ENCODE data around the gene WDR70. TPM values are rescaled to one million over a fixed set of nuclear protein-coding genes. Genes with fewer than 3 reads are reported as not detected.
"Not testable (repeated sequence)": the region's sequence is repeated elsewhere in the genome, so short reads cannot be mapped to it uniquely, and the experiment has no call there.

Gene WDR70
- total RNA-seq, 1 experiment from 2014 or later = 30.0 TPM

- no peak overlapping the region for H3K4me3 Mint-ChIP-seq (ENCODE audit: low read depth, unreplicated experiment)
- no TSS peak for BruUV-seq (replicated peaks)
- TF ChIP-seq, protein P1, sequence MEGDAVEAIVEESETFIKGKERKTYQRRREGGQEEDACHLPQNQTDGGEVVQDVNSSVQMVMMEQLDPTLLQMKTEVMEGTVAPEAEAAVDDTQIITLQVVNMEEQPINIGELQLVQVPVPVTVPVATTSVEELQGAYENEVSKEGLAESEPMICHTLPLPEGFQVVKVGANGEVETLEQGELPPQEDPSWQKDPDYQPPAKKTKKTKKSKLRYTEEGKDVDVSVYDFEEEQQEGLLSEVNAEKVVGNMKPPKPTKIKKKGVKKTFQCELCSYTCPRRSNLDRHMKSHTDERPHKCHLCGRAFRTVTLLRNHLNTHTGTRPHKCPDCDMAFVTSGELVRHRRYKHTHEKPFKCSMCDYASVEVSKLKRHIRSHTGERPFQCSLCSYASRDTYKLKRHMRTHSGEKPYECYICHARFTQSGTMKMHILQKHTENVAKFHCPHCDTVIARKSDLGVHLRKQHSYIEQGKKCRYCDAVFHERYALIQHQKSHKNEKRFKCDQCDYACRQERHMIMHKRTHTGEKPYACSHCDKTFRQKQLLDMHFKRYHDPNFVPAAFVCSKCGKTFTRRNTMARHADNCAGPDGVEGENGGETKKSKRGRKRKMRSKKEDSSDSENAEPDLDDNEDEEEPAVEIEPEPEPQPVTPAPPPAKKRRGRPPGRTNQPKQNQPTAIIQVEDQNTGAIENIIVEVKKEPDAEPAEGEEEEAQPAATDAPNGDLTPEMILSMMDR (IDR thresholded peaks at IDR 0.05; ENCODE audit: unreplicated experiment) = no peak
These were observed 261.0 kb downstream of the WDR70 start for GRCh38 chr5:37640088-37640487.

GRCh38 chr5:37641933-37642332 lies 262.8 kb downstream of the WDR70 start:
- TF ChIP-seq, protein P1 (IDR thresholded peaks at IDR 0.05; ENCODE audit: unreplicated experiment) = no peak
- BruUV-seq (replicated peaks) = no TSS peak
- CTCF ChIA-PET = no interaction called here

More at GRCh38 chr5:37640088-37640487, 261.0 kb downstream of the WDR70 start:
- CTCF ChIA-PET = no interaction called here
- no peak for DNase-seq
- Mint-ChIP-seq H3K27me3 (ENCODE audit: unreplicated experiment) (no peaks in the 10 kb centered on the region), H3K9me3 (ENCODE audit: low read depth, unreplicated experiment) (no peaks in the 10 kb centered on the region), H3K36me3 (ENCODE audit: insufficient read depth, unreplicated experiment) (no peaks in the 10 kb centered on the region), H3K4me1 (ENCODE audit: low read depth, unreplicated experiment) (no peaks in the 10 kb centered on the region), H3K27ac (ENCODE audit: unreplicated experiment) (no peak overlapping the region)
- intact Hi-C loops (cut with micrococcal nuclease; ENCODE audit: unreplicated experiment) = no loop called here

DNA sequence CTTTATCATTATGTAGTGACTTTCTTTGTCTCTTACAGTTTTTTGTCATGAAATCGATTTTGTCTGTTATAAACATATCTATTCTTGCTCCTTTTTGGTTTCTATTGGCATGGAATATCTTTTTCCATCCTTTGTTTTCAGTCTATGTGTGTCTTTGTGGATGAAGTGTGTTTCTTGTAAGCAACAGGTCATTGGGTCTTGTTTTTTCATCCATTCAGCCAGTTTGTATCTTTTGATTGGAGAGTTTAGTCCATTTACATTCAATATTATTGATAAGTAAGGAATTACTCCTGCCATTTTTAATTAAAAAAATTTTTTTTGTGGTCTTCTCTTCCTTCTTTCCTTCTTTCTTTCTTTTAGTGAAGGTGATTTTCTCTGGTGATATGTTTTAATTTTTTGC lies 266.6 kb downstream of the WDR70 start:
- H3K9me3 Mint-ChIP-seq (ENCODE audit: low read depth, unreplicated experiment) = no peaks in the 10 kb centered on the region
- intact Hi-C loops (cut with micrococcal nuclease; ENCODE audit: unreplicated experiment) = no loop called here
- TF ChIP-seq, protein P1 (IDR thresholded peaks at IDR 0.05; ENCODE audit: unreplicated experiment) = no peak
- no peaks in the 10 kb centered on the region for H3K4me1 Mint-ChIP-seq (ENCODE audit: low read depth, unreplicated experiment)
- H3K36me3 Mint-ChIP-seq (ENCODE audit: insufficient read depth, unreplicated experiment) = no peaks in the 10 kb centered on the region
- H3K4me3 Mint-ChIP-seq (ENCODE audit: low read depth, unreplicated experiment) = no peak overlapping the region
- no peak overlapping the region for H3K27ac Mint-ChIP-seq (ENCODE audit: unreplicated experiment)
- no peaks in the 10 kb centered on the region for H3K27me3 Mint-ChIP-seq (ENCODE audit: unreplicated experiment)
- DNase-seq = no peak
- CTCF ChIA-PET = no interaction called here
- BruUV-seq (replicated peaks) = no TSS peak

More at GRCh38 chr5:37641933-37642332, 262.8 kb downstream of the WDR70 start:
- DNase-seq = no peak
- Mint-ChIP-seq H3K27me3 (ENCODE audit: unreplicated experiment) (no peaks in the 10 kb centered on the region), H3K4me3 (ENCODE audit: low read depth, unreplicated experiment) (no peak overlapping the region), H3K4me1 (ENCODE audit: low read depth, unreplicated experiment) (no peaks in the 10 kb centered on the region), H3K27ac (ENCODE audit: unreplicated experiment) (no peak overlapping the region), H3K9me3 (ENCODE audit: low read depth, unreplicated experiment) (no peaks in the 10 kb centered on the region), H3K36me3 (ENCODE audit: insufficient read depth, unreplicated experiment) (no peaks in the 10 kb centered on the region)
- intact Hi-C loops (cut with micrococcal nuclease; ENCODE audit: unreplicated experiment) = no loop called here

GRCh38 chr5:37654566-37654965 lies 275.4 kb downstream of the WDR70 start:
- BruUV-seq (replicated peaks) = not testable (repeated sequence)

DNA sequence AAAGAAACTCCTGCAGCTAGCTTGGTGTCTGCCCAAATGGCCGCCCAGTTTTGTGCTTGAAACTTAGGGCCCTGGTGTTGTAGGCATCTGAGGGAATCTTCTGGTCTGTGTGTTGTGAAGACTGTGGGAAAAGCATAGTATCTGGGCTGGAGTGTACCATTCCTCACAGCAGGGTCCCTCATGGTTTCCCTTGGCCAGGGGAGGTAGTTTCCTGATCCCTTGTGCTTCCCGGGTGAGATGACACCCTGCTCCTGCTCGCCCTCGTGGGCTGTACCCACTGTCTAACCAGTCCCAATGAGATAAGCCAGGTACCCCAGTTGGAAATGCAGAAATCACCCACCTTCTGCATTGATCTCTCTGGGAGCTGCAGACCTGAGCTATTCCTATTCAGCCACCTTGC lies 277.9 kb downstream of the WDR70 start:
- TF ChIP-seq, protein P1 (IDR thresholded peaks at IDR 0.05; ENCODE audit: unreplicated experiment) = no peak
- no TSS peak for BruUV-seq (replicated peaks)
- no peaks in the 10 kb centered on the region for H3K27me3 Mint-ChIP-seq (ENCODE audit: unreplicated experiment)
- H3K36me3 Mint-ChIP-seq (ENCODE audit: insufficient read depth, unreplicated experiment) = no peaks in the 10 kb centered on the region
- no peak for DNase-seq
- H3K4me1 Mint-ChIP-seq (ENCODE audit: low read depth, unreplicated experiment) = peaks cover 9% of the 10 kb centered on the region
- peaks cover 8% of the 10 kb centered on the region for H3K9me3 Mint-ChIP-seq (ENCODE audit: low read depth, unreplicated experiment)
- no peak overlapping the region for H3K27ac Mint-ChIP-seq (ENCODE audit: unreplicated experiment)
- intact Hi-C loops (cut with micrococcal nuclease; ENCODE audit: unreplicated experiment) = no loop called here
- H3K4me3 Mint-ChIP-seq (ENCODE audit: low read depth, unreplicated experiment) = no peak overlapping the region
- CTCF ChIA-PET = no interaction called here

More at GRCh38 chr5:37654566-37654965, 275.4 kb downstream of the WDR70 start:
- H3K36me3 Mint-ChIP-seq (ENCODE audit: insufficient read depth, unreplicated experiment); CTCF ChIA-PET; intact Hi-C loops (cut with micrococcal nuclease; ENCODE audit: unreplicated experiment); H3K27ac Mint-ChIP-seq (ENCODE audit: unreplicated experiment); H3K27me3 Mint-ChIP-seq (ENCODE audit: unreplicated experiment); H3K4me3 Mint-ChIP-seq (ENCODE audit: low read depth, unreplicated experiment); H3K4me1 Mint-ChIP-seq (ENCODE audit: low read depth, unreplicated experiment); DNase-seq; H3K9me3 Mint-ChIP-seq (ENCODE audit: low read depth, unreplicated experiment): not testable (repeated sequence)
